Panc1 (cell line): Measurements from ENCODE around the gene CPZ. TPM values are rescaled to one million over a fixed set of nuclear protein-coding genes. Genes with fewer than 3 reads are reported as not detected.

ENCODE experiments used
- ATAC-seq: fragments of 200-7000 bp; cut with Tn5 transposase; 2 replicates; pipeline ENCODE4 v1.9.1; 2020; ENCODE audit warnings: mild to moderate bottlenecking, moderate library complexity
- BruUV-seq: library from RNA; stranded (reverse); fragments of 400-500 nt; replicated peaks from 2 replicates; lab custom pipeline; 2021; lab: Mats Ljungman, UMichigan
- CTCF ChIA-PET: fragments of 300-600 bp; sonication (Branson Sonifier 250); formaldehyde crosslinking; loops from one replicate; lab custom pipeline; 2022; ENCODE audit warnings: antibody characterized with exemption; lab: Charles Lee
- POLR2A ChIA-PET: fragments of 300-600 bp; sonication (Branson Sonifier 250); formaldehyde crosslinking; loops from one replicate; lab custom pipeline; 2022; ENCODE audit warnings: antibody characterized with exemption; lab: Charles Lee
- DNase-seq: peaks from one replicate; pipeline ENCODE4 v3.0.0-alpha.2; 2010; ENCODE audit warnings: low read depth, low spot score
- H3K27ac ChIP-seq: 2 replicates; pipeline ENCODE4 v1.5.1; 2011; ENCODE audit warnings: mild to moderate bottlenecking, low read length, inconsistent platforms
- H3K27me3 ChIP-seq: fragments of 200-500 bp; sonication (Bioruptor generic); 2 replicates; pipeline ENCODE4 v1.6.0; 2014; ENCODE audit warnings: low read length, inconsistent platforms; ENCODE audit not compliant: control insufficient read depth, insufficient read depth
- H3K36me3 ChIP-seq: fragments of 200-500 bp; sonication (Bioruptor generic); 2 replicates; pipeline ENCODE4 v1.5.1; 2014; ENCODE audit warnings: inconsistent platforms, mild to moderate bottlenecking, low read length, moderate library complexity; ENCODE audit not compliant: control insufficient read depth, insufficient read depth
- H3K4me1 ChIP-seq: 2 replicates; pipeline ENCODE4 v1.5.1; 2011; ENCODE audit warnings: inconsistent platforms, mild to moderate bottlenecking, low read length, moderate library complexity; ENCODE audit not compliant: control insufficient read depth, insufficient read depth
- H3K4me3 ChIP-seq, 2 experiments: 2 replicates each; pipeline ENCODE4 v1.5.1; 2011 to 2012; ENCODE audit warnings: low read depth in 2 of 2, low read length in 2 of 2, mild to moderate bottlenecking in 2 of 2, inconsistent platforms in 1 of 2, moderate library complexity in 1 of 2
- H3K9me3 ChIP-seq: fragments of 200-500 bp; sonication (Bioruptor generic); 2 replicates; pipeline ENCODE4 v1.5.1; 2014; ENCODE audit warnings: low read depth, mild to moderate bottlenecking, inconsistent platforms, low read length, moderate library complexity; ENCODE audit not compliant: control insufficient read depth, insufficient read depth
- POLR2AphosphoS5 ChIP-seq: IDR thresholded peaks from 2 replicates; pipeline ENCODE4 v1.6.1; 2012; ENCODE audit warnings: mild to moderate bottlenecking, low read depth, low read length, moderate library complexity
- SIN3A ChIP-seq: IDR thresholded peaks from 2 replicates; pipeline ENCODE4 v1.6.1; 2012; ENCODE audit warnings: low read depth, mild to moderate bottlenecking, low read length, moderate library complexity, borderline replicate concordance; ENCODE audit not compliant: insufficient read depth
- TCF7L2 ChIP-seq: IDR thresholded peaks from 2 replicates; pipeline ENCODE4 v1.6.1; 2011; ENCODE audit warnings: mild to moderate bottlenecking, low read depth, low read length, inconsistent platforms
- in situ Hi-C: cut with HindIII; loops from 2 replicates; pipeline ENCODE4 v1.10.0; 2016; ENCODE audit warnings: low sequenced_read_pairs, low pct_unique_long_range_greater_than_20kb
- intact Hi-C: fragments of 100-400 bp; cut with micrococcal nuclease; formaldehyde crosslinking; loops from one replicate; pipeline ENCODE4 v1.10.0; 2022; ENCODE audit not compliant: unreplicated experiment
- total RNA-seq: library from RNA; stranded (reverse); gene quantifications from one replicate; pipeline ENCODE4 v1.2.1, GENCODE V29; 2021; ENCODE audit not compliant: unreplicated experiment
- TF ChIP-seq, protein P1 (sequence below), 2 experiments: IDR thresholded peaks; 2 replicates each; pipeline ENCODE4 v1.6.1; 2011 to 2012; ENCODE audit warnings: low read depth in 2 of 2, control low read depth in 1 of 2, low read length in 1 of 2, mild to moderate bottlenecking in 1 of 2, moderate library complexity in 1 of 2; ENCODE audit not compliant: insufficient read depth in 1 of 2
- TF ChIP-seq, protein P2 (sequence below): fragments of 450-650 bp; IDR thresholded peaks from 2 replicates; pipeline ENCODE4 v1.5.1; 2017; ENCODE audit warnings: mild to moderate bottlenecking

CPZ gene
- total RNA-seq, 1 experiment from 2014 or later, result 0.15 TPM

DNA sequence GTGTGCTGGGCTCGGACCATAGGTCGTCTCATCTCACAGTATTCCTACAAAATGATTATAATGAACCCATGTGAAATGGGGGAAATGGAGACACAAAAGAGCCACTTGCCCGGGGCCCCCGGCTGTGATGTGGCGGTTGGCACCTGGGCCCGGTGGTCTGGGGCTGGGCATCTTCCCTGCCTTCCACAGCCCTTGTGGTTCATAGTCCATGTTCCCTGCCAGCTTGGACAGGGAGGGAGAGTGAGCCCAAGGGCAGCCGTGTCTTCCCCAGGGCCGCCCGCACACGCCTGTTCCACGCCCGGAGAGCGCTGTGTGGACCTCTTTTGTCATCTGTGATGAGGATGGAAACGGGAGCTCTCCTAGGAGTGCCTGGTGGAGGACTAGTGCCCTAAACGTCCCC lies 5.2 kb downstream of the CPZ start:
- in situ Hi-C loops, result no loop called here
- BruUV-seq, result no TSS peak
- intact Hi-C loops, result no loop called here

DNA sequence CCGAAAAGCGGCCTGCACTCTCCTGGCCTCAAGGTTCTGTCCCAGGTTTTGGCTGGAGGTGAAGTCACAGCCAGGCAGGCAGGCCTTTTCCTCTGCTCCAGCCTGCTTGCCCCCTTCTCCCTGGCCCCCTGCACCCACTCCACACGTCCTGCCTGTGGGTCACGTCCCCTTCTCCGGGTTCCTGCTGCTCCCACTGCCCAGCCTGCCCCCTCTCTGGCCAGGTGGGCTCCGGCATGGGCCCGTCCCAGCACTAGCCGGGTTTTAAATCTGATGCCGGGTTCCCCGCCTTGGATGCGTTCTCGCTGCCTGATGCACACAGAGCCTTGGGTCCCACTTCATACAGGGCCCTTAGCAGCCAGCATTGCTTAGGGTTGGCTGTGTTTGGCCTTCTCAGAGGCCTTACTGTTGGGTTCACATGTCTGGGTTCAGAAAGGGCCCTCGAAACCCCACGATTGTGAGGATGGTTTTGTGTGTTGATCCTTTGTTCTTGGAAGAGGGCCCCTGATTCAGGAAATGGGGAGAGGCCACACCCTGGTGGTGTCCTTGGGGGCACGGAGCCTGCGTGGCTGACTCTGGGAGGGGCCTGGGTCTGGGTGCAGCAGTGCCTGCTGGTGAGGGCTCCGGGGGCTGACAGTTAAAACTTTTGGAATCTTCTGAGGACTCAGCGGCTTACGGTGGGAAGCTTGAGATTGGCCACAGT lies 6.0 kb downstream of the CPZ start:
- DNase-seq, result no peak
- no peaks in the 10 kb centered on the region for H3K27me3 ChIP-seq
- POLR2A ChIA-PET, result no interaction called here
- TF ChIP-seq, protein P1, sequence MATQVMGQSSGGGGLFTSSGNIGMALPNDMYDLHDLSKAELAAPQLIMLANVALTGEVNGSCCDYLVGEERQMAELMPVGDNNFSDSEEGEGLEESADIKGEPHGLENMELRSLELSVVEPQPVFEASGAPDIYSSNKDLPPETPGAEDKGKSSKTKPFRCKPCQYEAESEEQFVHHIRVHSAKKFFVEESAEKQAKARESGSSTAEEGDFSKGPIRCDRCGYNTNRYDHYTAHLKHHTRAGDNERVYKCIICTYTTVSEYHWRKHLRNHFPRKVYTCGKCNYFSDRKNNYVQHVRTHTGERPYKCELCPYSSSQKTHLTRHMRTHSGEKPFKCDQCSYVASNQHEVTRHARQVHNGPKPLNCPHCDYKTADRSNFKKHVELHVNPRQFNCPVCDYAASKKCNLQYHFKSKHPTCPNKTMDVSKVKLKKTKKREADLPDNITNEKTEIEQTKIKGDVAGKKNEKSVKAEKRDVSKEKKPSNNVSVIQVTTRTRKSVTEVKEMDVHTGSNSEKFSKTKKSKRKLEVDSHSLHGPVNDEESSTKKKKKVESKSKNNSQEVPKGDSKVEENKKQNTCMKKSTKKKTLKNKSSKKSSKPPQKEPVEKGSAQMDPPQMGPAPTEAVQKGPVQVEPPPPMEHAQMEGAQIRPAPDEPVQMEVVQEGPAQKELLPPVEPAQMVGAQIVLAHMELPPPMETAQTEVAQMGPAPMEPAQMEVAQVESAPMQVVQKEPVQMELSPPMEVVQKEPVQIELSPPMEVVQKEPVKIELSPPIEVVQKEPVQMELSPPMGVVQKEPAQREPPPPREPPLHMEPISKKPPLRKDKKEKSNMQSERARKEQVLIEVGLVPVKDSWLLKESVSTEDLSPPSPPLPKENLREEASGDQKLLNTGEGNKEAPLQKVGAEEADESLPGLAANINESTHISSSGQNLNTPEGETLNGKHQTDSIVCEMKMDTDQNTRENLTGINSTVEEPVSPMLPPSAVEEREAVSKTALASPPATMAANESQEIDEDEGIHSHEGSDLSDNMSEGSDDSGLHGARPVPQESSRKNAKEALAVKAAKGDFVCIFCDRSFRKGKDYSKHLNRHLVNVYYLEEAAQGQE (IDR thresholded peaks at IDR 0.05; ENCODE audit: insufficient read depth in 1 of 2, low read depth in 2 of 2, low read length in 1 of 2), result no peak
- no peak overlapping the region for H3K4me3 ChIP-seq
- no peaks in the 10 kb centered on the region for H3K9me3 ChIP-seq
- CTCF ChIA-PET, result no interaction called here
- in situ Hi-C loops (no loop called here), intact Hi-C loops (no loop called here)
- no TSS peak for BruUV-seq
- no peak for ATAC-seq
- H3K36me3 ChIP-seq, result no peaks in the 10 kb centered on the region
- no peaks in the 10 kb centered on the region for H3K4me1 ChIP-seq
- no peak overlapping the region for H3K27ac ChIP-seq

More for the DNA sequence above, 5.2 kb downstream of the CPZ start:
- POLR2A ChIA-PET, result no interaction called here
- Histone ChIP-seq H3K27me3 (no peaks in the 10 kb centered on the region), H3K4me3 (no peak overlapping the region), H3K36me3 (no peaks in the 10 kb centered on the region), H3K27ac (no peak overlapping the region), H3K9me3 (no peaks in the 10 kb centered on the region), H3K4me1 (no peaks in the 10 kb centered on the region)
- DNase-seq (no peak), ATAC-seq (no peak)
- CTCF ChIA-PET, result no interaction called here
- TF ChIP-seq, protein P2, sequence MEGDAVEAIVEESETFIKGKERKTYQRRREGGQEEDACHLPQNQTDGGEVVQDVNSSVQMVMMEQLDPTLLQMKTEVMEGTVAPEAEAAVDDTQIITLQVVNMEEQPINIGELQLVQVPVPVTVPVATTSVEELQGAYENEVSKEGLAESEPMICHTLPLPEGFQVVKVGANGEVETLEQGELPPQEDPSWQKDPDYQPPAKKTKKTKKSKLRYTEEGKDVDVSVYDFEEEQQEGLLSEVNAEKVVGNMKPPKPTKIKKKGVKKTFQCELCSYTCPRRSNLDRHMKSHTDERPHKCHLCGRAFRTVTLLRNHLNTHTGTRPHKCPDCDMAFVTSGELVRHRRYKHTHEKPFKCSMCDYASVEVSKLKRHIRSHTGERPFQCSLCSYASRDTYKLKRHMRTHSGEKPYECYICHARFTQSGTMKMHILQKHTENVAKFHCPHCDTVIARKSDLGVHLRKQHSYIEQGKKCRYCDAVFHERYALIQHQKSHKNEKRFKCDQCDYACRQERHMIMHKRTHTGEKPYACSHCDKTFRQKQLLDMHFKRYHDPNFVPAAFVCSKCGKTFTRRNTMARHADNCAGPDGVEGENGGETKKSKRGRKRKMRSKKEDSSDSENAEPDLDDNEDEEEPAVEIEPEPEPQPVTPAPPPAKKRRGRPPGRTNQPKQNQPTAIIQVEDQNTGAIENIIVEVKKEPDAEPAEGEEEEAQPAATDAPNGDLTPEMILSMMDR, result no peak
- TF ChIP-seq SIN3A (no peak), POLR2AphosphoS5 (no peak), TCF7L2 (no peak)
- TF ChIP-seq, protein P1 (IDR thresholded peaks at IDR 0.05; ENCODE audit: insufficient read depth in 1 of 2, low read depth in 2 of 2, low read length in 1 of 2), result no peak
